NT2/D1 (cell line): ENCODE measurements around the gene PAK6.

Experiments used
- SUZ12 ChIP-seq: IDR thresholded peaks from 2 replicates; pipeline ENCODE4 v1.6.1; 2011; ENCODE audit not compliant: insufficient read length, insufficient read depth; ENCODE audit errors: extremely low read depth
- YY1 ChIP-seq: IDR thresholded peaks from 2 replicates; pipeline ENCODE4 v1.6.1; 2011; ENCODE audit not compliant: insufficient read length, insufficient read depth
- ZNF274 ChIP-seq: IDR thresholded peaks from 2 replicates; pipeline ENCODE4 v1.6.1; 2011; ENCODE audit warnings: mild to moderate bottlenecking, low read depth, low read length

- TF ChIP-seq YY1: no peak
- TF ChIP-seq SUZ12: no peak
- no peak for TF ChIP-seq ZNF274
These were observed 27.0 kb downstream of the PAK6 start for GRCh38 chr15:40265875-40266274.
